ENCODE results near the gene RAP1A. TPM values are rescaled to one million over a fixed set of nuclear protein-coding genes. Genes with fewer than 3 reads are reported as not detected.

The RAP1A gene
- total and polyA plus RNA-seq, 10 donors = 83.3 to 125 (median 105) TPM

GRCh38 chr1:111736548-111737215 is 117.1 kb downstream of the RAP1A start:
- peaks cover 14 to 88% (median 67%) of the 10 kb centered on the region in 6 donors for H3K4me1 ChIP-seq
- peak overlapping the region in 6 of 8 donors; percentile 27 to 98 (median 87) for H3K27ac ChIP-seq
- no peak overlapping the region for H3K4me3 ChIP-seq
- H3K9me3 ChIP-seq = no peaks in the 10 kb centered on the region
- no peaks in the 10 kb centered on the region for H3K36me3 ChIP-seq
- no peak for DNase-seq
- WGBS, 5 donors = 60 to 68% (median 63%) methylated on average over 4 of the region's 4 CpGs
- intact Hi-C loops (cut with DNase I; ENCODE audit: low total_unique reads) = no loop called here
- TF ChIP-seq POLR2AphosphoS5 (IDR thresholded peaks at IDR 0.05) (no peak), CTCF (IDR thresholded peaks at IDR 0.05 in 8 of 11, conservative IDR thresholded peaks at IDR 0.05 in 3 of 11) (no peak), POLR2A (IDR thresholded peaks at IDR 0.05) (no peak)
- H3K27me3 ChIP-seq (replicated peaks in 1 of 7) = peaks cover 0 to 45% (median 14%) of the 10 kb centered on the region in 7 donors

- intact Hi-C loops (cut with DNase I; ENCODE audit: low total_unique reads) = no loop called here
- TF ChIP-seq POLR2A (IDR thresholded peaks at IDR 0.05) = no peak
- no peak for TF ChIP-seq CTCF (IDR thresholded peaks at IDR 0.05 in 8 of 11, conservative IDR thresholded peaks at IDR 0.05 in 3 of 11)
- TF ChIP-seq POLR2AphosphoS5 (IDR thresholded peaks at IDR 0.05) = no peak
- H3K27ac ChIP-seq = peak overlapping the region in 7 of 8 donors; percentile 86 to 98 (median 90)
- 40 to 60% (median 48%) methylated on average over 8 of the region's 8 CpGs for WGBS, 5 donors
- H3K4me3 ChIP-seq = peak overlapping the region in 5 of 8 donors; percentile 50 to 79 (median 63)
- no peaks in the 10 kb centered on the region for H3K9me3 ChIP-seq
- DNase-seq = no peak
- H3K27me3 ChIP-seq (replicated peaks in 1 of 7) = peaks cover 0 to 53% (median 14%) of the 10 kb centered on the region in 7 donors
- H3K36me3 ChIP-seq = no peaks in the 10 kb centered on the region
- peaks cover 14 to 82% (median 65%) of the 10 kb centered on the region in 6 donors for H3K4me1 ChIP-seq
Measured at GRCh38 chr1:111737216-111738132, 117.9 kb downstream of the RAP1A start.

GRCh38 chr1:111738133-111738435 is 118.5 kb downstream of the RAP1A start:
- 14 to 26% (median 25%) methylated on average over 9 of the region's 9 CpGs for whole genome bisulfite sequencing, 5 donors
- peaks cover 0 to 53% (median 14%) of the 10 kb centered on the region in 7 donors for H3K27me3 ChIP-seq (replicated peaks in 1 of 7)
- H3K36me3 ChIP-seq = no peaks in the 10 kb centered on the region
- H3K4me3 ChIP-seq = peak overlapping the region; percentile 44 to 79 (median 62)
- DNase-seq = no peak
- intact Hi-C loops (cut with DNase I; ENCODE audit: low total_unique reads) = no loop called here
- H3K27ac ChIP-seq = peak overlapping the region in 7 of 8 donors; percentile 86 to 98 (median 90)
- peaks cover 14 to 76% (median 62%) of the 10 kb centered on the region in 6 donors for H3K4me1 ChIP-seq
- no peak for TF ChIP-seq POLR2AphosphoS5 (IDR thresholded peaks at IDR 0.05)
- no peak for TF ChIP-seq CTCF (IDR thresholded peaks at IDR 0.05 in 8 of 11, conservative IDR thresholded peaks at IDR 0.05 in 3 of 11)
- no peak for TF ChIP-seq POLR2A (IDR thresholded peaks at IDR 0.05)
- no peaks in the 10 kb centered on the region for H3K9me3 ChIP-seq

Measured in spleen (tissue), 11 donors.